DOHH2 (cell line): ENCODE results near the gene TDRD9.

Source experiments
- H3F3A ChIP-seq: fragments of 200-600 bp; sonication (generic), shearing (Covaris generic); 2 replicates; pipeline ENCODE4 v1.6.0; 2016; ENCODE audit warnings: antibody characterized with exemption, mild to moderate bottlenecking; ENCODE audit not compliant: control insufficient read depth, insufficient read depth
- H3K27ac ChIP-seq: fragments of 200-600 bp; sonication (generic); 2 replicates; pipeline ENCODE4 v1.5.1; 2014; ENCODE audit warnings: low read depth, mild to moderate bottlenecking, low read length, moderate library complexity
- H3K27me3 ChIP-seq: fragments of 200-600 bp; sonication (generic); 2 replicates; pipeline ENCODE4 v1.6.1; 2014; ENCODE audit warnings: mild to moderate bottlenecking, low read length, mixed read lengths; ENCODE audit not compliant: control insufficient read depth
- H3K36me3 ChIP-seq: fragments of 200-600 bp; sonication (generic); 2 replicates; pipeline ENCODE4 v1.6.1; 2014; ENCODE audit warnings: mild to moderate bottlenecking, low read length, moderate library complexity, mixed read lengths; ENCODE audit not compliant: control insufficient read depth
- H3K4me1 ChIP-seq: fragments of 200-600 bp; sonication (generic); 2 replicates; pipeline ENCODE4 v1.6.1; 2014; ENCODE audit warnings: mild to moderate bottlenecking, low read length, mixed read lengths; ENCODE audit not compliant: control insufficient read depth
- H3K4me2 ChIP-seq: fragments of 200-600 bp; sonication (generic); 2 replicates; pipeline ENCODE4 v1.6.0; 2014; ENCODE audit warnings: mild to moderate bottlenecking, low read length, moderate library complexity
- H3K4me3 ChIP-seq: fragments of 200-600 bp; sonication (generic); 2 replicates; pipeline ENCODE4 v1.5.1; 2014; ENCODE audit warnings: mild to moderate bottlenecking, low read length, mixed read lengths
- H3K79me2 ChIP-seq: fragments of 200-600 bp; sonication (generic); 2 replicates; pipeline ENCODE4 v1.6.1; 2014; ENCODE audit warnings: mild to moderate bottlenecking, low read length, mixed read lengths; ENCODE audit not compliant: control insufficient read depth
- H3K9me2 ChIP-seq: fragments of 200-600 bp; sonication (generic); replicated peaks from 2 replicates; pipeline ENCODE4 v1.6.1; 2014; ENCODE audit warnings: mild to moderate bottlenecking, low read length, mixed read lengths; ENCODE audit not compliant: control insufficient read depth
- H3K9me3 ChIP-seq: fragments of 200-600 bp; sonication (generic); 2 replicates; pipeline ENCODE4 v1.6.1; 2014; ENCODE audit warnings: antibody characterized with exemption, low read length, mixed read lengths; ENCODE audit not compliant: control insufficient read depth, insufficient read depth
- H4K20me1 ChIP-seq: fragments of 200-600 bp; sonication (generic); 2 replicates; pipeline ENCODE4 v1.6.0; 2014; ENCODE audit warnings: low read depth, mild to moderate bottlenecking, antibody characterized with exemption, low read length, moderate library complexity; ENCODE audit not compliant: control insufficient read depth, insufficient read depth
- EZH2phosphoT487 ChIP-seq: fragments of 200-600 bp; sonication (generic); IDR thresholded peaks from 2 replicates; pipeline ENCODE4 v1.6.1; 2017; ENCODE audit warnings: borderline replicate concordance, mild to moderate bottlenecking, antibody characterized with exemption, low read length, moderate library complexity, mixed read lengths
- TF ChIP-seq, protein P1 (sequence below): fragments of 200-600 bp; sonication (generic); IDR thresholded peaks from one replicate; pipeline ENCODE4 v1.5.1; 2014; ENCODE audit warnings: antibody characterized with exemption, mild to moderate bottlenecking, low read depth, low read length; ENCODE audit not compliant: poor library complexity, severe bottlenecking

Gene TDRD9

DNA sequence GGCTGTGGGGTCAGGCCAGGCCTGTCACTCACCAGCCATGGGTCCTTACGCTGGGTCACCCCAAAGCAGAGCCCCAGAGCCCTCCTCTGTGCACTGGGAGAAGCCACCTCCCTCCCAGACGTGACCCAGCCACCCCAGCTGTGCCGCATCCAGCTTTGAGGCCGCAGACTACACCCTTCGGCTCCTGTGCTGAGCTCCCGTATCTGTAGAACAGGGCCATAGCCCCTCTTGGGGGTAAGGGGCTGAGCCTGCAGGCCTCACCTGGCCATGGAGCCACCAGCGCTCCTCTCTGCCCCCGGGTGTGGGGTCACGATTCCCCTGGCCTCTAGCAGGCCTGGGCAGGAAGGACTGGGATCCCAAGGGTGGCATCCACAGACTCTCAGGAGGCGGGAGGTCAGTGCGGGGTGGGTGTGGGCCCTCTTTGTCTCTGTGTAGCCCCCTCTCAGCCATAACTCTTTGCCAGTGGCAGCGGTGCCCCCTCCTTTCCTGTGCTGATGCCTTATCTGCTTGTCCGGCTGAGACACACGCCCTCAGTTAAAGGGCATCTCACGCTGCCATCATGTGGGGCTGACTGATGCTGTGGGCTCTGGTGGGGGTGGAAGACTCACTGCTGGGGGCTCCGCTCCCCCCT lies 173.5 kb downstream of the TDRD9 start:
- no peak overlapping the region for H3K4me2 ChIP-seq
- H3K27ac ChIP-seq = no peak overlapping the region
- H3K9me2 ChIP-seq = no peaks in the 10 kb centered on the region
- H3K4me1 ChIP-seq = no peaks in the 10 kb centered on the region
- TF ChIP-seq, protein P1, sequence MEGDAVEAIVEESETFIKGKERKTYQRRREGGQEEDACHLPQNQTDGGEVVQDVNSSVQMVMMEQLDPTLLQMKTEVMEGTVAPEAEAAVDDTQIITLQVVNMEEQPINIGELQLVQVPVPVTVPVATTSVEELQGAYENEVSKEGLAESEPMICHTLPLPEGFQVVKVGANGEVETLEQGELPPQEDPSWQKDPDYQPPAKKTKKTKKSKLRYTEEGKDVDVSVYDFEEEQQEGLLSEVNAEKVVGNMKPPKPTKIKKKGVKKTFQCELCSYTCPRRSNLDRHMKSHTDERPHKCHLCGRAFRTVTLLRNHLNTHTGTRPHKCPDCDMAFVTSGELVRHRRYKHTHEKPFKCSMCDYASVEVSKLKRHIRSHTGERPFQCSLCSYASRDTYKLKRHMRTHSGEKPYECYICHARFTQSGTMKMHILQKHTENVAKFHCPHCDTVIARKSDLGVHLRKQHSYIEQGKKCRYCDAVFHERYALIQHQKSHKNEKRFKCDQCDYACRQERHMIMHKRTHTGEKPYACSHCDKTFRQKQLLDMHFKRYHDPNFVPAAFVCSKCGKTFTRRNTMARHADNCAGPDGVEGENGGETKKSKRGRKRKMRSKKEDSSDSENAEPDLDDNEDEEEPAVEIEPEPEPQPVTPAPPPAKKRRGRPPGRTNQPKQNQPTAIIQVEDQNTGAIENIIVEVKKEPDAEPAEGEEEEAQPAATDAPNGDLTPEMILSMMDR = no peak
- TF ChIP-seq EZH2phosphoT487 = no peak
- H3K27me3 ChIP-seq = no peaks in the 10 kb centered on the region
- H3K9me3 ChIP-seq = no peaks in the 10 kb centered on the region
- H3K79me2 ChIP-seq = no peaks in the 10 kb centered on the region
- H3K4me3 ChIP-seq = no peak overlapping the region
- no peaks in the 10 kb centered on the region for H3F3A ChIP-seq
- H4K20me1 ChIP-seq = no peaks in the 10 kb centered on the region
- H3K36me3 ChIP-seq = no peaks in the 10 kb centered on the region
